Stimulated activated CD4-positive, alpha-beta T cell treated with anti-CD3 and anti-CD28 coated beads, Interleukin-4, amount 100 ng/mL, for 1 hour (primary cell): ENCODE data around the gene PCYT1A.
"Not testable (repeated sequence)": the region's sequence is repeated elsewhere in the genome, so short reads cannot be mapped to it uniquely, and the experiment has no call there.

ENCODE experiments used
- DNase-seq: peaks from one replicate; pipeline ENCODE4 v3.0.0-alpha.2; 2020

Gene PCYT1A

DNA sequence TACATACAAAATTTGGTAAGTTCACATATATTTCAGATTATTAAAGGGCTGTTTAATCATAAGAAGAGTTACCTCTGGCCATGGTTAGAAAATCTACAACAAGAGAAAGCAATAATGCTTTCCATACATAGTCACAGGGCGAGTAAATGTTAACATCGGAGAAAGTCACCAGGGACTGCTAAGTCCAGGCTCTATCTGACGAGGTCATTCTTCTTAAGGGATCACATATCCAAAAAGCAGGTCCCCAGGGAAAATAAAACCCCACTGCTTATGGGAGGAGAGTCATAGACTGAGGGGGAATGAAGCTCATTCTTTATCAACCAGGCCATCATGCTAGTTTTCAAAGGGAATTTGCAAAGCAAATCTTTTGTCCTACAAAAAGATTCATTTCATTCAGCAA is 3.1 kb downstream of the PCYT1A start:
- no peak for DNase-seq

DNA sequence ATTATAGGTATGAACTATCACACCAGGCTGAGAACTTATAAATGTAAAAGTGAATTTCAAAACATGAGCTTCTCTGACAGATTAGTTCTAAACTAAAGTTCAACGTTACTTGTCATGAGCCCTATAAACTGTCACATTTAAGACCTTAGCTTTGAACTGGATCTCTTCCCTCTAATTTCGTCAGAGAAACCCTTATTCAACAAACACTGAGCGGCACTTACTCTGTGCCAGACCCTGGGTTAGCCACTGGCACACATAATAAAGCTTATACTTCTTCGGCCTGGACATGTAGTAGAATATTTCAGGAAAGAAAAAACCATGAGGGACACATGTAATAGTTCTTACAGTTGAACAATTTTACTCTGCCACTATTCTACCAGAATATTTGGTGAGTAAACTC is 5.6 kb downstream of the PCYT1A start:
- no peak for DNase-seq

GRCh38 chr3:196280689-196281440 is 6.7 kb downstream of the PCYT1A start:
- DNase-seq = no peak

GRCh38 chr3:196275126-196275525 is 12.4 kb downstream of the PCYT1A start:
- DNase-seq = no peak

- DNase-seq = peak; percentile 39
These were observed 12.9 kb downstream of the PCYT1A start for GRCh38 chr3:196274585-196274984.

GRCh38 chr3:196273655-196274054 is 13.9 kb downstream of the PCYT1A start:
- DNase-seq = no peak

DNA sequence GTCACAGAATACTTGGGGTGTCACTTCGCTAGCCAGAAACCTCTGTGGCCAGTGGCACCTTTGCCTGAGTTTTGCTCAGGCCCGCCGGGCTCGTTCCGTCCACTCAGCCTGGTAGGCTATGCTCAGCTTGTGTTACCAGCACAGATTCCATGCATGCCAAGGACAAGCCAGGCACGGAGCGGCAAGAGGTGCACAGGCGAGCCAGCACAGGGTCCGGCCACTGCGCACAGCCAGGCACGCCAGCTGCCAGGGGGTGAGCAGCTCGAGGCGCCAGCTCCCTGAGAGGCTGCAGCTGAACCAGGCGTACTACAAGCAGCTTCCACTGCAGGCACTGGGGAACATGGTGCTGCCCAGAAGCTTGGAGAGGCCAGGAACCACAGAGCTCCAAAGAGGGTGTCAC is 14.7 kb downstream of the PCYT1A start:
- DNase-seq = no peak

DNA sequence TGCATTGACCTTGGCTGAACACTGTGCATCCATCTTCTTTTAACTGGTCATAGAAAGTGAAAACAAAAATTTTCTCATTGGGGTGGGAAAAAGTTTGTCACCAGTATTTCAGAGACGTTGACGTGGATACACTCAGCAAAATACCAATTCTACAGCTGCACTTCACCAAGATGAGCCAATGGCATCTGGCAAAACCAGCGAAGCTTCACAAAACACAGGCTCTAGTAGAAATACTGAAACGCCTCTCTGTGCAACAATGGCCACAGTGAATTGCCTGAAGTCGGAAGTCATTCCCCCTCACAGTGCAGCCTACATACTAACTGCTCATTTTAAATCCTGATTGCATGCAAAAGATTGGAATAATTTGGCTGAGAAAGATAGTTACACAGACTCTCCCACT is 17.0 kb downstream of the PCYT1A start:
- no peak for DNase-seq

- no peak for DNase-seq
These were observed 19.0 kb downstream of the PCYT1A start for GRCh38 chr3:196268284-196269163.

GRCh38 chr3:196263819-196264218 is 23.7 kb downstream of the PCYT1A start:
- DNase-seq = no peak

- DNase-seq = no peak
These were observed 26.7 kb downstream of the PCYT1A start for GRCh38 chr3:196260784-196261183.

DNA sequence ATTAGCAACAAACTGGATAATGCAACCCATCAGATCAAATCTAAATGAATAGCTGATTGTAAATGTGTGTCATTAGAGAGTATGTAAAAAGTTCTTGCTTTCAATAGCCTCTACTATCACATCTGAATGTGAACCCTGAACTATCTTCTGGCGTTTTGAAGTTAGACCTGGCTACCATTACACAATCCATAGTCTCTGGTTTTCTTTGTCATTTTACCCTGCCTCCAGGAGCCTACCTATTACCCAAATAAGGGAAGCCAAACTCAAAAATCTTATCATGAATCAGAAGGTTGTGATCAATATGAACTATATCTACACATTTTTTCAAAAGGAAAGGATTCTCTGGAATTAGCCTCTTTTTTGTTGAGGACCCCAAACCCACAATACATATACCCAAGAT is 31.8 kb downstream of the PCYT1A start:
- DNase-seq = no peak

DNA sequence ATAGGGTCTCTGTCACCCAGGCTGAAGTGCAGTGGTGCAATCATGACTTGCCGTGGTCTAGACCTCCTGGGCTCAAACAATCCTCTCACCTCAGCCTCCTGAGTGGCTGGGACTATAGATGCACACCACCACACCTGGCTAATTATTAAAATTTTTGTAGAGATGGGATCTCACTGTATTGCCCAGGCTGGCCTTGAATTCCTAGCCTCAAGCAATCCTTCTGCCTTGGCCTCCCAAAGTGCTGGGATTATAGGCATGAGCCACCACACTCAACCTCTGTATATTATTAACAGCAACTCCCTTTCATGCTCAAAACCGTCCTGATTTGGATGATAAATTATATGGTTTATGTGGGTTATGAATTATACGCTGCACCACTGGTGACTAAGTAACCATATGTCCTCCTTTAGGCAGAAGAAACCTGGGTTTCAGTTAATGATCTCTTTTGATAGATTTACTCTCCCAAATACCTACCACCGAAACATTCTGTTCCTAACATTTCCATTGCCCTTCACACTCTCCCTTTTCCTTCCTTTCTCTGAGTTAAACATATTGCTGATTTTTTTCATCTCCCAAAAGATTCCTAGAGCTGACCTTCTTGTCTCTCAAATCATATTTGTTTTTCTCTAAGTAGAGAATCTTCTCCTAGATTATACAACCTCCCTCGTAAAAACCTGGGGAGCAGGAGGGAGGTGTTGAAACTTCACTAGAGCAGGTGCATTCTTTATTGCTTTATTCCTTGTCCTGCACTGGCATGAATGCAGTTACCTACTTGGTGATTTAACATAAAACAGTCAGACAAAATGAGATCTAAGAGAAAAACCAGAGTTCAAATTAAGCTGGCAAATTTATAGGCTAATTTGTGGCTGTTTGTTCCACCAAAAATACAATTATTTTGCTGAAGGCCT is 32.9 kb downstream of the PCYT1A start:
- DNase-seq = no peak

- no peak for DNase-seq
These were observed 35.6 kb downstream of the PCYT1A start for GRCh38 chr3:196251918-196252317.

GRCh38 chr3:196246612-196247308 is 40.8 kb downstream of the PCYT1A start:
- DNase-seq = no peak

GRCh38 chr3:196244166-196244565 is 43.4 kb downstream of the PCYT1A start:
- not testable (repeated sequence) for DNase-seq

DNA sequence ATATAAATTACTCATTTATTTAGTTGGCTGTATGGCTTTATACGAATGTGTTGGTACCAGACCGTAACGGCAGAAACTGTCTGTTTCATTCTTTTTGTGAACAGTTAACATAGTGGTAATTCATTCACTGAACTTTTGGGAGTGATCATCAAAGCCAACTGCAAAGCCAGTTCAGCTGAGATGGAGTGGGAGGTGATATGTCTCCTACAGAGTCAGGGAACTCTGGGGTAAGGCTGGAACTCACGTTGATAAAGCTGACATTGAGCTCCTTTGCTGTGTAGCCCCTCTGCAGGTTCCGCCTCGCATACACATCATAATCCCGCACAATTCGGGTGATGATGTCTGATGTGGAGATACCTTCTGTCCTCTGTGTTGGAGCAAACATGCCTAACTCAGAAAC is 45.8 kb downstream of the PCYT1A start:
- no peak for DNase-seq

GRCh38 chr3:196240424-196240823 is 47.1 kb downstream of the PCYT1A start:
- no peak for DNase-seq

DNA sequence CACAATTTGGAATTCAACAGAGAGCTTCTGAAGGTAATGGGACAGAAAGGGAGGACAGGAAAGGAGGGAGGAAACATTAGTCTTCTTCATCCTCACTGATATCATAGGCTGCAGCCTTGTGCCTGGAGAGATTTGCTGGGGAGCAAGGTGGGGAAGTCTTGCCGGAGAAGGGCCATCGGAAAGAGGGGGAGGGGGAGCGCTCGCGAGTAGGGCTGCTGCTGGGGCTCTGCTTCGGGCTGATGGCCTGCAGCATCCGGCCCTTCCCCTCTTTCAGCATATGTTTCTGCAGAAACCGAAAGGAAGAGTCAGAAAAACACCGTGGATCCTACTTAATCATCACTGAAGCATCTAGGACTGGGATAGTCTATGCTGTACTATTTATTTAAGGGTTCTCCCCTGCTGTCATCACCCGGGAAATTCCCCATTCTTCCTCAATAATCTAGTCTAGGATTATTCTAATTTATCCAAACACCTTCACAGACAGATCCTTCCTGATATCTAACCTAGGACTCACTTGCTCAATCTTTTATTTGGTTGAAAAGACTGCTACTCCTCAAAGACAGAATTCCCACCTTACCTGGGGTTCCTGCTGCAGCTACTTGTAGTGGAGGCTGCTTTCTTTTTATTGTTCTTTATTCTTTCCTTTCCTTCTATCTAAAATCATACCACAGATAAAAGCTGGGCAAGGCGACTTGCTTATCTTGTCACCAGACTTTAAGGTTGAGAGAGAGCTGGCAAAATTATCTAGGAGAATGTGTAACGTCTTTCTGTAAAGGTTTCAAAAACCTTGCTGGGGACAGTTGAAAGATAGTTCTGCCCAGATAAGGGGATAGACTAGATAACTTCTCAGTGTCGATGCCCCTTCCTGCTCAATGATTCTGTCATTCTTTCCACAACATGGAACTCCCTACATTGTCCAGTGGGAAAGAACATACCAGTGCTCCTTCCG is 48.6 kb downstream of the PCYT1A start:
- no peak for DNase-seq

- no peak for DNase-seq
These were observed 50.3 kb downstream of the PCYT1A start for GRCh38 chr3:196237203-196237602.

DNA sequence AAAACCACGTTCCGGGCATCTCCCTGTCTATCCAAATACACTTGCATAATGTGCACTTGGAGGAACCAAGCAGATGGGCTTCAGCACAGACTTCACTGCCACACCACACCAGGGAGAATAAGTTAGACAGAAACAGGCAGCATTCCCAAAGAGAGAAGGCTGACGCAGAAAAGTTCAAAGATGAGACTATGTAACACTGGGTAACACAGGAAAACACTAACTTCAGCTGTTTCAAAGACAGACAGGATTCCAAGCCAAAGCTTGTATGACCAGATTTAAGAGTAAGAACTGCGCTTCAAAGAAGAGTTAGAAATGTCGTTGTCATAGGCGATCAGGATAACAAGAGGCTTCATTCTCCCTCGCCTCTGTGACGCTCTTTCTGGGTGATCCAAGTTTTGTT is 51.3 kb downstream of the PCYT1A start:
- no peak for DNase-seq
